NOMO-1 treated with DMSO at 0.1 percent for 48 hours (cell line): ENCODE measurements around the gene SAMD5.

Experiments
- DNase-seq: peaks from one replicate; lab custom pipeline; 2025; ENCODE audit not compliant: unreplicated experiment; lab: John Stamatoyannopoulos, UW

SAMD5 gene

GRCh38 chr6:147564556-147564955, 56.1 kb downstream of the SAMD5 start:
- no peak for DNase-seq

- DNase-seq = no peak
Measured at GRCh38 chr6:147566244-147566898, 57.9 kb downstream of the SAMD5 start.

- no peak for DNase-seq
Measured at GRCh38 chr6:147567141-147567805, 58.8 kb downstream of the SAMD5 start.

- DNase-seq = no peak
Measured at GRCh38 chr6:147569788-147570187, 61.3 kb downstream of the SAMD5 start.

- DNase-seq = no peak
Measured at GRCh38 chr6:147570681-147571080, 62.2 kb downstream of the SAMD5 start.

GRCh38 chr6:147577488-147577887, 69.0 kb downstream of the SAMD5 start:
- DNase-seq = no peak

- no peak for DNase-seq
Measured at GRCh38 chr6:147578159-147578558, 69.7 kb downstream of the SAMD5 start.

GRCh38 chr6:147578883-147579282, 70.4 kb downstream of the SAMD5 start:
- no peak for DNase-seq

- DNase-seq = no peak
Measured at GRCh38 chr6:147579667-147580066, 71.2 kb downstream of the SAMD5 start.

- DNase-seq = no peak
Measured at GRCh38 chr6:147582991-147583390, 74.5 kb downstream of the SAMD5 start.

- DNase-seq = no peak
Measured at GRCh38 chr6:147585256-147585655, 76.8 kb downstream of the SAMD5 start.

- DNase-seq = no peak
Measured at GRCh38 chr6:147586044-147586443, 77.6 kb downstream of the SAMD5 start.

- no peak for DNase-seq
Measured at GRCh38 chr6:147587907-147588306, 79.4 kb downstream of the SAMD5 start.

- DNase-seq = no peak
Measured at GRCh38 chr6:147588469-147588868, 80.0 kb downstream of the SAMD5 start.

- DNase-seq = no peak
Measured at GRCh38 chr6:147589739-147590250, 81.3 kb downstream of the SAMD5 start.

- DNase-seq = no peak
Measured at GRCh38 chr6:147595961-147596360, 87.5 kb downstream of the SAMD5 start.

- DNase-seq = no peak
Measured at GRCh38 chr6:147603392-147604081, 95.0 kb downstream of the SAMD5 start.

- DNase-seq = no peak
Measured at GRCh38 chr6:147604373-147604772, 95.9 kb downstream of the SAMD5 start.

- no peak for DNase-seq
Measured at GRCh38 chr6:147611992-147612391, 103.5 kb downstream of the SAMD5 start.

GRCh38 chr6:147614501-147614900, 106.0 kb downstream of the SAMD5 start:
- DNase-seq = no peak

GRCh38 chr6:147615659-147616456, 107.4 kb downstream of the SAMD5 start:
- DNase-seq = no peak
